HepG2 (cell line): ENCODE results near the gene PI3. TPM values are rescaled to one million over a fixed set of nuclear protein-coding genes. Genes with fewer than 3 reads are reported as not detected.

Experiments used
- ATAC-seq: fragments of 200-7000 bp; cut with Tn5 transposase; 3 replicates; pipeline ENCODE4 v1.9.1; 2020; ENCODE audit warnings: mild to moderate bottlenecking, moderate library complexity
- BruUV-seq: library from RNA; stranded (reverse); fragments of 400-500 nt; replicated peaks from 2 replicates; lab custom pipeline; 2021; lab: Mats Ljungman, UMichigan
- CTCF ChIA-PET: fragments of 300-600 bp; formaldehyde crosslinking; extraction: SDS; loops from one replicate; lab custom pipeline; 2021; ENCODE audit warnings: low total read pairs, inconsistent platforms, low intra/inter-chr PET ratio; lab: Yijun Ruan, JAX
- POLR2A ChIA-PET: fragments of 350-600 bp; sonication (Branson Sonifier 250); formaldehyde crosslinking; loops from one replicate; lab custom pipeline; 2020; ENCODE audit warnings: antibody characterized with exemption, inconsistent platforms; lab: Yijun Ruan, JAX
- DNase-seq: peaks from one replicate; pipeline ENCODE4 v3.0.0-alpha.2; 2015; ENCODE audit warnings: low spot score
- FAIRE-seq: peaks from 3 replicates; lab custom pipeline; 2011; peaks lifted over from hg19 to GRCh38; lab: Jason Lieb, UNC
- H2AFZ ChIP-seq: one replicate; pipeline ENCODE4 v1.6.1; 2011; ENCODE audit warnings: low read length, inconsistent platforms
- H3K27ac ChIP-seq: fragments of 300-600 bp; 3 replicates; pipeline ENCODE4 v1.8.0; 2011; ENCODE audit warnings: mixed run types, mild to moderate bottlenecking, mixed read lengths, low read length, inconsistent platforms; ENCODE audit not compliant: insufficient read depth; ENCODE audit errors: extremely low read length
- H3K27me3 ChIP-seq, 2 experiments: fragments of 200-600 bp in 1 of 2; 2 replicates in 1 of 2; 3 replicates in 1 of 2; pipeline versions ENCODE4 v1.6.0 to v1.8.0; 2011; ENCODE audit warnings: low read length in 2 of 2, mild to moderate bottlenecking in 2 of 2, moderate library complexity in 2 of 2, inconsistent platforms in 1 of 2; ENCODE audit not compliant: insufficient read depth in 2 of 2, control insufficient read depth in 1 of 2
- H3K36me3 ChIP-seq, 2 experiments: fragments of 200-600 bp in 1 of 2; replicated peaks in 1 of 2; 2 replicates in 1 of 2; 3 replicates in 1 of 2; pipeline versions ENCODE4 v1.5.1 to v1.8.0; 2011; ENCODE audit warnings: low read length in 2 of 2, inconsistent platforms in 1 of 2; ENCODE audit not compliant: insufficient read depth in 2 of 2, control insufficient read depth in 1 of 2
- H3K4me1 ChIP-seq: 2 replicates; pipeline ENCODE4 v1.5.1; 2012; ENCODE audit warnings: low read length, inconsistent platforms; ENCODE audit not compliant: insufficient read depth
- H3K4me2 ChIP-seq: 2 replicates; pipeline ENCODE4 v1.6.0; 2011; ENCODE audit warnings: low read depth, low read length, inconsistent platforms
- H3K4me3 ChIP-seq, 3 experiments: fragments of 200-600 bp in 1 of 3; sonication (generic), shearing (Covaris generic) in 1 of 3; replicated peaks in 1 of 3; 2 replicates each; pipeline ENCODE4 v1.5.1; 2011 to 2016; ENCODE audit warnings: low read length in 3 of 3, inconsistent platforms in 2 of 3, low read depth in 2 of 3, mild to moderate bottlenecking in 2 of 3, control low read depth in 1 of 3, mixed read lengths in 1 of 3; ENCODE audit not compliant: insufficient read depth in 1 of 3
- H3K79me2 ChIP-seq: one replicate; pipeline ENCODE4 v1.6.1; 2011; ENCODE audit warnings: low read length, inconsistent platforms; ENCODE audit not compliant: insufficient read depth
- H3K9ac ChIP-seq: 2 replicates; pipeline ENCODE4 v1.6.0; 2011; ENCODE audit warnings: mild to moderate bottlenecking, low read depth, low read length, inconsistent platforms; ENCODE audit not compliant: insufficient read depth
- H3K9me3 ChIP-seq: 2 replicates; pipeline ENCODE4 v1.5.1; 2012; ENCODE audit warnings: mild to moderate bottlenecking, low read length
- H4K20me1 ChIP-seq: 2 replicates; pipeline ENCODE4 v1.6.0; 2011; ENCODE audit warnings: inconsistent platforms, mild to moderate bottlenecking, low read length, moderate library complexity; ENCODE audit not compliant: insufficient read depth
- ADNP ChIP-seq: sonication (generic); formaldehyde crosslinking; IDR thresholded peaks from 2 replicates; pipeline ENCODE4 v1.4.0; 2020; ENCODE audit warnings: missing genetic modification reagents
- HMG20A ChIP-seq: IDR thresholded peaks from 2 replicates; pipeline ENCODE4 v1.6.1; 2016; ENCODE audit warnings: borderline replicate concordance
- HNRNPUL1 ChIP-seq: fragments of 200-400 bp; formaldehyde crosslinking; IDR thresholded peaks from 2 replicates; pipeline ENCODE4 v1.6.1; 2017; ENCODE audit warnings: low read depth, mild to moderate bottlenecking, low read length, moderate library complexity
- JARID2 ChIP-seq: sonication (generic); formaldehyde crosslinking; IDR thresholded peaks from 2 replicates; pipeline ENCODE4 v1.8.1; 2023; ENCODE audit warnings: missing genetic modification reagents, inconsistent platforms; ENCODE audit not compliant: insufficient replicate concordance
- KDM5A ChIP-seq: fragments of 200-600 bp; sonication (generic); IDR thresholded peaks from 2 replicates; pipeline ENCODE4 v1.7.0; 2018; ENCODE audit warnings: antibody characterized with exemption, mild to moderate bottlenecking, low read length, borderline replicate concordance
- KLF13 ChIP-seq: sonication (generic); formaldehyde crosslinking; IDR thresholded peaks from 2 replicates; pipeline ENCODE4 v1.4.0; 2020; ENCODE audit warnings: mild to moderate bottlenecking, missing genetic modification reagents
- KLF9 ChIP-seq: IDR thresholded peaks from 2 replicates; pipeline ENCODE4 v1.6.1; 2016; ENCODE audit warnings: low read depth
- MTA3 ChIP-seq: sonication (generic); formaldehyde crosslinking; IDR thresholded peaks from 2 replicates; pipeline ENCODE4 v1.4.0; 2020; ENCODE audit warnings: missing genetic modification reagents
- SETDB1 ChIP-seq: sonication (generic); formaldehyde crosslinking; IDR thresholded peaks from 2 replicates; pipeline ENCODE4 v1.5.1; 2020; ENCODE audit warnings: missing genetic modification reagents, mild to moderate bottlenecking, borderline replicate concordance
- SMYD3 ChIP-seq: sonication (generic); formaldehyde crosslinking; IDR thresholded peaks from 2 replicates; pipeline ENCODE4 v1.8.1; 2023; ENCODE audit warnings: mild to moderate bottlenecking, missing genetic modification reagents
- ZKSCAN1 ChIP-seq: fragments of 150-350 bp; IDR thresholded peaks from 2 replicates; pipeline ENCODE4 v1.6.1; 2014; ENCODE audit warnings: low read length
- ZNF18 ChIP-seq: sonication (generic); formaldehyde crosslinking; IDR thresholded peaks from 2 replicates; pipeline ENCODE4 v1.8.0; 2022; ENCODE audit warnings: mild to moderate bottlenecking, missing genetic modification reagents; ENCODE audit not compliant: insufficient replicate concordance
- ZNF337 ChIP-seq: sonication (generic); formaldehyde crosslinking; IDR thresholded peaks from 2 replicates; pipeline ENCODE4 v1.5.1; 2020; ENCODE audit warnings: missing genetic modification reagents, low read depth, mild to moderate bottlenecking, borderline replicate concordance
- WGBS: methylation state at CpG from one replicate; pipeline ENCODE4 v1.1.6; 2017; ENCODE audit warnings: low lambda C conversion rate; 5-methylcytosine and 5-hydroxymethylcytosine counted together
- in situ Hi-C: cut with HindIII; loops from 2 replicates; pipeline ENCODE4 v1.10.0; 2017; ENCODE audit warnings: low pct_unique_long_range_greater_than_20kb; ENCODE audit not compliant: extremely low pct_ligation_motif_present
- intact Hi-C: fragments of 100-400 bp; cut with micrococcal nuclease; formaldehyde crosslinking; loops from one replicate; pipeline ENCODE4 v1.10.0; 2022; ENCODE audit not compliant: unreplicated experiment
- polyA plus RNA-seq, 8 experiments: library from polyadenylated mRNA; depleted of rRNA in 3 of 8; stranded (reverse) in 7 of 8; unstranded in 1 of 8; fragments of >200 nt; fragmentation: Illumina TruSeq in 4 of 8; extraction: Trizol in 4 of 8; gene quantifications; 2 replicates each; pipeline versions ENCODE4 v1.2.1 to v1.2.3, GENCODE V29; 2011 to 2016; ENCODE audit warnings: low read depth in 4 of 8, missing spikeins in 1 of 8, mixed read lengths in 1 of 8; ENCODE audit not compliant: insufficient read depth in 1 of 8
- total RNA-seq, 5 experiments: library from RNA; depleted of rRNA; stranded (reverse); fragments of >200 nt; fragmentation: Illumina TruSeq; extraction: Trizol; gene quantifications; 2 replicates each; pipeline ENCODE4 v1.2.3, GENCODE V29; 2016; ENCODE audit warnings: low read depth in 1 of 5
- TF ChIP-seq, protein P1 (sequence below): sonication (generic); formaldehyde crosslinking; IDR thresholded peaks from 2 replicates; pipeline ENCODE4 v1.4.0; 2020; ENCODE audit warnings: missing genetic modification reagents
- TF ChIP-seq, protein P2 (sequence below): IDR thresholded peaks from 2 replicates; pipeline ENCODE4 v1.6.1; 2018; ENCODE audit warnings: missing genetic modification reagents

The PI3 gene
- total and polyA plus RNA-seq, 2 of the 13 experiments (the other 11 are each of a cell fraction or from before 2014, with no cell fraction given): 0.22 TPM; not detected in 1

GRCh38 chr20:45176526-45177267 is 2.0 kb downstream of the PI3 start:
- 24% methylated on average over 4 of the region's 4 CpGs for WGBS
- Histone ChIP-seq H3K27me3 (peaks cover 0 to 17% of the 10 kb centered on the region in 2 experiments; a peak in 2 of 5 replicates), H3K9me3 (no peaks in the 10 kb centered on the region), H3K9ac (no peak overlapping the region), H3K4me3 (no peak overlapping the region), H2AFZ (no peak overlapping the region), H3K36me3 (no peaks in the 10 kb centered on the region), H3K4me2 (no peak overlapping the region), H3K4me1 (peaks cover 10% of the 10 kb centered on the region), H3K79me2 (no peaks in the 10 kb centered on the region), H3K27ac (no peak overlapping the region), H4K20me1 (no peaks in the 10 kb centered on the region)
- DNase-seq (no peak), ATAC-seq (no peak), FAIRE-seq (no peak)
- POLR2A ChIA-PET: no interaction called here
- no peak for TF ChIP-seq ZNF337 (CRISPR knock-in tag)
- no TSS peak for BruUV-seq
- CTCF ChIA-PET: no interaction called here
- in situ Hi-C loops (no loop called here), intact Hi-C loops (no loop called here)

DNA sequence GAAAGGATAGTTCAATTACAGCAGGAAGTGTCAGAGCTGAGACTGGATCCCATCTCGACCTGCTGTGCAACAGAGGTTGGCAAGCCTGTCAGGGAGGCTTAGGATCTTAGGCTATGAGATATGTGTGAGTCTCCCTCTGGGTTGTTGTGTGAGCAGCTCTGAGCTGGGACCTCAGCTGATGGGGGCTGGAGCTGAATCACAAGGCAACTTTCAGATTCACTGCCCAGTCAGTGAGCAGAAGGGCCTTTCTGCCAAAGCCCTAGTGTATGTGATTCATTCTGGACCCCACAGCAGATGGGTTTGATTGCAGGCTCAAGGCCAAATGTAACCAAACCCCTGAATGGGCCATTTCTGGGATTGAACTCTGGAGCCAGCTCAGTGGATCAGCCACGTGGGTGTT is 4.5 kb downstream of the PI3 start:
- 0% methylated on average over 2 of the region's 2 CpGs for WGBS
- intact Hi-C loops: no loop called here
- Histone ChIP-seq H3K36me3 (no peaks in the 10 kb centered on the region), H3K27ac (no peak overlapping the region), H3K4me1 (peaks cover 10% of the 10 kb centered on the region), H2AFZ (no peak overlapping the region), H3K9ac (no peak overlapping the region), H3K4me3 (no peak overlapping the region), H3K79me2 (no peaks in the 10 kb centered on the region), H4K20me1 (no peaks in the 10 kb centered on the region), H3K4me2 (no peak overlapping the region), H3K27me3 (peaks cover 0 to 23% of the 10 kb centered on the region in 2 experiments; a peak in 2 of 5 replicates), H3K9me3 (no peaks in the 10 kb centered on the region)
- no peak; the same call in 2 of the 3 replicates for ATAC-seq
- ChIA-PET POLR2A (no interaction called here), CTCF (no interaction called here)
- in situ Hi-C loops: no loop called here
- DNase-seq: no peak
- FAIRE-seq: no peak
- BruUV-seq: no TSS peak
- TF ChIP-seq ZKSCAN1 (no peak), SMYD3 (no peak), JARID2 (no peak), MTA3 (CRISPR knock-in tag) (no peak), KDM5A (no peak), KLF9 (CRISPR knock-in tag) (no peak), HNRNPUL1 (no peak), ZNF18 (CRISPR knock-in tag) (no peak), ADNP (CRISPR knock-in tag) (no peak), HMG20A (CRISPR knock-in tag) (no peak), KLF13 (CRISPR knock-in tag) (no peak), SETDB1 (CRISPR knock-in tag) (no peak)
- TF ChIP-seq, protein P1, sequence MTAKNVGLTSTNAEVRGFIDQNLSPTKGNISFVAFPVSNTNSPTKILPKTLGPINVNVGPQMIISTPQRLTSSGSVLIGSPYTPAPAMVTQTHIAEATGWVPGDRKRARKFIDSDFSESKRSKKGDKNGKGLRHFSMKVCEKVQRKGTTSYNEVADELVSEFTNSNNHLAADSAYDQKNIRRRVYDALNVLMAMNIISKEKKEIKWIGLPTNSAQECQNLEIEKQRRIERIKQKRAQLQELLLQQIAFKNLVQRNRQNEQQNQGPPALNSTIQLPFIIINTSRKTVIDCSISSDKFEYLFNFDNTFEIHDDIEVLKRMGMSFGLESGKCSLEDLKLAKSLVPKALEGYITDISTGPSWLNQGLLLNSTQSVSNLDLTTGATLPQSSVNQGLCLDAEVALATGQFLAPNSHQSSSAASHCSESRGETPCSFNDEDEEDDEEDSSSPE (CRISPR knock-in tag): no peak
- TF ChIP-seq, protein P2, sequence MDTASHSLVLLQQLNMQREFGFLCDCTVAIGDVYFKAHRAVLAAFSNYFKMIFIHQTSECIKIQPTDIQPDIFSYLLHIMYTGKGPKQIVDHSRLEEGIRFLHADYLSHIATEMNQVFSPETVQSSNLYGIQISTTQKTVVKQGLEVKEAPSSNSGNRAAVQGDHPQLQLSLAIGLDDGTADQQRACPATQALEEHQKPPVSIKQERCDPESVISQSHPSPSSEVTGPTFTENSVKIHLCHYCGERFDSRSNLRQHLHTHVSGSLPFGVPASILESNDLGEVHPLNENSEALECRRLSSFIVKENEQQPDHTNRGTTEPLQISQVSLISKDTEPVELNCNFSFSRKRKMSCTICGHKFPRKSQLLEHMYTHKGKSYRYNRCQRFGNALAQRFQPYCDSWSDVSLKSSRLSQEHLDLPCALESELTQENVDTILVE (CRISPR knock-in tag): no peak
